Activated CD4-positive, alpha-beta memory T cell treated with anti-CD3 and anti-CD28 coated beads, Interleukin-2, amount 10 ng/mL, durations not matched to agents 7 days and 5 days (primary cell): ENCODE results near the gene CNPY3. TPM values are rescaled to one million over a fixed set of nuclear protein-coding genes. Genes with fewer than 3 reads are reported as not detected.

Experiments
- CTCF ChIA-PET: fragments of 350-600 bp; sonication (Branson Sonifier 250); formaldehyde crosslinking; loops from one replicate; lab custom pipeline; 2021; ENCODE audit warnings: antibody characterized with exemption, inconsistent platforms; lab: Charles Lee
- POLR2A ChIA-PET: fragments of 350-600 bp; sonication (Branson Sonifier 250); formaldehyde crosslinking; loops from one replicate; lab custom pipeline; 2021; ENCODE audit warnings: antibody characterized with exemption; lab: Charles Lee
- DNase-seq: peaks from one replicate; pipeline ENCODE4 v3.0.0-alpha.2; 2020
- H3K27ac Mint-ChIP-seq: one replicate; pipeline ENCODE4 v1.8.0; 2021; ENCODE audit warnings: mild to moderate bottlenecking, mixed read lengths
- H3K27me3 Mint-ChIP-seq: one replicate; pipeline ENCODE4 v1.8.0; 2021; ENCODE audit warnings: mixed read lengths
- H3K36me3 Mint-ChIP-seq: one replicate; pipeline ENCODE4 v1.8.0; 2021; ENCODE audit warnings: low read depth, mixed read lengths
- H3K4me1 Mint-ChIP-seq: one replicate; pipeline ENCODE4 v1.8.0; 2021; ENCODE audit warnings: mixed read lengths
- H3K4me3 Mint-ChIP-seq: one replicate; pipeline ENCODE4 v1.8.0; 2021; ENCODE audit warnings: mild to moderate bottlenecking, mixed read lengths
- H3K9me3 Mint-ChIP-seq: one replicate; pipeline ENCODE4 v1.8.0; 2021; ENCODE audit warnings: mixed read lengths
- total RNA-seq, 2 experiments: library from RNA; stranded (reverse); gene quantifications; one replicate each; pipeline ENCODE4 v1.2.3, GENCODE V29; 2021

CNPY3 gene
- total RNA-seq, 2 experiments from 2014 or later, result 51.1 to 53.2 TPM

DNA sequence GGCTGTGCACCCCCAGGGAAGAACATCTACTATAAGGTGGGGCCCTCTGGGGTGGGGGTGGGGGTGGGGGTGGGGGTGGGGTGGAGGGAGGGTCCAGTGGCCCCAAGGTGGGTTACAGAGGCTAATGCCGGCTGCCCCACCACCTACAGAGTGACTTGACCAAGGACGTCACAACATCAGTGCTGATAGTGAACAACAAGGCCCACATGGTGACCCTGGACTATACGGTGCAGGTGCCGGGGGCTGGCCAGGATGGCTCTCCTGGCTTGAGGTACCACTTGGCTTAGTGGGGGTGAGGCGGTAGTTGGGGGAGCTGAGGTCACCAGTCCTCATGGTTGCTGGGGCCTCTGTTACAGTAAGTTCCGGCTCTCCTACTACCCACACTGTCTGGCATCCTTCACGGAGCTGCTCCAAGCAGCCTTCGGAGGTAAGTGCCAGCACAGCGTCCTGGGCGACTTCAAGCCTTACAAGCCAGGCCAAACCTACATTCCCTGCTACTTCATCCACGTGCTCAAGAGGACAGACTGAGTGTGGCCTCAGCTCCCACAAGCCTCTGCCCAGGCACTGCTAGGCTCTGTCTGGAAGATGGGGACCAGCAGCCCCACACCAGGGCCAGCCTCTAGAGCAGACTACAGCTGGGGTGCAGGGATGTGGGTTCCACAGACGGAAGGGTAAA, 34.0 kb downstream of the CNPY3 start:
- Mint-ChIP-seq H3K27me3 (peaks cover 3% of the 10 kb centered on the region), H3K36me3 (peaks cover 17% of the 10 kb centered on the region), H3K9me3 (no peaks in the 10 kb centered on the region), H3K4me1 (peaks cover 13% of the 10 kb centered on the region), H3K27ac (no peak overlapping the region), H3K4me3 (no peak overlapping the region)
- ChIA-PET POLR2A (interaction anchor here (1.6 kb wide), 1 partner anchor 34 kb away, joined by 4 read pairs; the partner anchor contains the start of gene CNPY3), CTCF (interaction anchor here (3.3 kb wide), 1 partner anchor 180 kb away, joined by 15 read pairs; no protein-coding TSS in a partner anchor)
- no peak for DNase-seq

DNA sequence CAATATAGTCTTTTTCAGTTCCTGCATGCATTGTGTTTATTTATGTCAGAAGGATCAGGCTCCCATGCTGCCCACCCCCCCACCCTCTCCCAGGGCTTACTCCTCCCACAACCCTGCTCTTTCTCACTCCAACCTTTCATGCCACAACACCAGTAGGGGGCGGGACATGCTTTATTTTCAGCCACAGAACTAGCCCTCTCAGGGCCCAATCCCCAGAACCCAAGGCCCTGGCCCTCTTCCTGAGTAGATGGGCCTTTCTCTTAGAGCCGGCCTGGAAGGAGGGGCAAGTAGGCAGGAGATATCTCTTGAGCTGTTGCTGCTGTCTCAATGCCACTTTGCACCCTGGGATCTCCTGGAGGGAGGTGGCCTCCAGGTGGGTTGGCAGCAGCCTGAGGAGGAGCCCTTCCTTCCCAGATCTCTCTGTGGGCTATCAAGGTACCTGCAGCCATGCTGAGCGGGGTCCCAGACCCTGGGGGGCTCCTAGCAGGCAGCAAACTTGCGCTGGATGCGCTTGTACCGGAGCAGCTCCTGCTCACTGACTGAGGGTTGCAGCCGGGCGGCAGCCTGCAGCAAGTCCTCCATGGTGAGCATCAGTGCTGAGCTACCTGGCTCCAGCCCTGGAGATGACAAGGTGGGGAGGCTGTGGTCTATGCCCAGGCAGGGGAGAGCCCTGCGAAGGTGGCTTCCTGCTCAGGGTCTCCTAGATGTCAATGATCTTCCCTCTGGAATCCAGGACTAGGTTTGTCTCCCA, 34.8 kb downstream of the CNPY3 start:
- Mint-ChIP-seq H3K4me1 (peaks cover 13% of the 10 kb centered on the region), H3K27ac (no peak overlapping the region), H3K9me3 (no peaks in the 10 kb centered on the region), H3K27me3 (peaks cover 3% of the 10 kb centered on the region), H3K36me3 (peaks cover 17% of the 10 kb centered on the region), H3K4me3 (no peak overlapping the region)
- CTCF ChIA-PET, result interaction anchor here (0.9 to 3.3 kb wide), 4 partner anchors 20 to 179 kb away, joined by 3 to 15 read pairs (median 6); partner anchors contain the start of gene PPP2R5D
- POLR2A ChIA-PET, result interaction anchor here (1.6 kb wide), 1 partner anchor 35 kb away, joined by 4 read pairs; the partner anchor contains the start of gene CNPY3
- DNase-seq, result peak; percentile 52

DNA sequence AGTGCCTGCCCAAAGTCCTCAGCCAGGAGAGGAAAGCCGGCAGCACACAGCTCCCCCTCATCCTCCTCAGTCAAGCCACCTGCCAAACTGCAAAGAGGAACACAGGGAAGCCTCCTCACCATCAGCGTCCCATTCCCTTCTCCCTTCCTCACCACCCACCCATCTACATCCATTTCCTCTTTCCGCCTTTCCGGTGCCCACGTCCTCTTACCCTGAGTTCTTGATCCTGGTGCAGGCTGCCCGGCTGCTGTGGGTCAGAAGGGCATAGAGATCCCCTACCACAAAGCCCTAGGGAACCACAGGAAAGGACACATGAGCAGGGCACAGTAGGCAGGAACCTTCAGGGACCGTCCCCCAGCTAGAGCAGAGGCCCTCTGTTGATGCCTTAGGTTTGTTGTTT, 37.3 kb downstream of the CNPY3 start:
- H3K9me3 Mint-ChIP-seq, result no peaks in the 10 kb centered on the region
- ChIA-PET CTCF (interaction anchor here (1.6 kb wide), 1 partner anchor 47 kb away, joined by 4 read pairs; the partner anchor contains the start of genes KLHDC3 and MEA1), POLR2A (interaction anchor here (2.0 to 2.1 kb wide), 2 partner anchors 8 to 13 kb away, joined by 4 to 10 read pairs; partner anchors contain the start of gene PEX6)
- DNase-seq, result no peak
- no peak overlapping the region for H3K4me3 Mint-ChIP-seq
- H3K4me1 Mint-ChIP-seq, result peaks cover 3% of the 10 kb centered on the region
- H3K27ac Mint-ChIP-seq, result no peak overlapping the region
- no peaks in the 10 kb centered on the region for H3K27me3 Mint-ChIP-seq
- H3K36me3 Mint-ChIP-seq, result peaks cover 16% of the 10 kb centered on the region

DNA sequence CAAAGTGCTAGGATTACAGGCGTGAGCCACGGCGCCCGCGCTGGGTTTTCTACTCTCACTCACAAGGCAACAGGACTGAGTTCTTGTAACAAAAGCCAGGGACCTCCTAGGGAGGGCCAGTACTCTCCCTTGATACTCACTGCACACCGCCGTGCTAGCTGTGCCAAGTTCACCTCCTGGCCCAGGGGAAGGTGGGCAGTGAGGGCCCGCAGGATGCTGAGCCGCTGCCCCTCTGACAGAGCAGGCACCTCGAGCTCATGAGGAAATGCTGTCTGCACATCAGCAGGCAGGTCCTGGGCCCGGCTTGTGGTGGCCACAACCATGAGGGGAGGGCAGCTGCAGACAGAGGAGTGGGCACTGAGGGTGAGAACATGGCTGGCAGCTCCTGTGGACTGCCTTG, 37.9 kb downstream of the CNPY3 start:
- peaks cover 11% of the 10 kb centered on the region for H3K36me3 Mint-ChIP-seq
- H3K4me1 Mint-ChIP-seq, result peaks cover 4% of the 10 kb centered on the region
- no peak for DNase-seq
- no peak overlapping the region for H3K27ac Mint-ChIP-seq
- no peaks in the 10 kb centered on the region for H3K9me3 Mint-ChIP-seq
- H3K27me3 Mint-ChIP-seq, result no peaks in the 10 kb centered on the region
- no peak overlapping the region for H3K4me3 Mint-ChIP-seq
- CTCF ChIA-PET, result interaction anchor here (1.0 to 1.6 kb wide), 2 partner anchors 47 to 54 kb away, joined by 3 to 4 read pairs; partner anchors contain the start of genes KLHDC3, MEA1 and RRP36
- POLR2A ChIA-PET, result interaction anchor here (2.0 kb wide), 1 partner anchor 12 kb away, joined by 10 read pairs; the partner anchor contains the start of gene PEX6

DNA sequence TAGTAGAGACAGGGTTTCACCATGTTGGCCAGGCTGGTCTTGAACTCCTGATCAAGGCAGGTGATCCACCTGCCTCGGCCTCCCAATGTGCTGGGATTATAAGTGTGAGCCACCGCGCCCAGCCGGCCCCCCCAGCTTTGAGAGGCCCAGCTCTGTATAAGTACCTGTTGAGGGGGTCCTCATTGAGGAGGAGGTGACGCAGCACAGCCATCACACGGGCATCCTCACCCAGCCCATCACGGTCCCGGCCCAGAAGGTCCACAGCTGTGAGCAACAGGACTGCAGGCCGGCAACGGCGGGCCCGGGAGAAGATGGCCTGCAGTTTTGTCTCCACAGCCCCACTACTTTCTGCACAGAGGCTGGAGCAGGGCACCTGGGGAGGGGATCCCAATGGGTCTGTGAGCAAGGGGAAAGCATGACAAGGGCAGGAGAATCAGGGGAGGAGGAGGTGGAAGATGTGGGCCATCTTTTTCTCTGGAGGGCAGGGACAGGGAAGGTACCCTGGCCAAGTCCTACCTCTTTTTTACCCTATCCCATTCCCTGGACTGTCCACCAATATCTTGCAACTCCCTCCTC, 38.9 kb downstream of the CNPY3 start:
- Mint-ChIP-seq H3K4me1 (peaks cover 4% of the 10 kb centered on the region), H3K9me3 (no peaks in the 10 kb centered on the region)
- no peak for DNase-seq

DNA sequence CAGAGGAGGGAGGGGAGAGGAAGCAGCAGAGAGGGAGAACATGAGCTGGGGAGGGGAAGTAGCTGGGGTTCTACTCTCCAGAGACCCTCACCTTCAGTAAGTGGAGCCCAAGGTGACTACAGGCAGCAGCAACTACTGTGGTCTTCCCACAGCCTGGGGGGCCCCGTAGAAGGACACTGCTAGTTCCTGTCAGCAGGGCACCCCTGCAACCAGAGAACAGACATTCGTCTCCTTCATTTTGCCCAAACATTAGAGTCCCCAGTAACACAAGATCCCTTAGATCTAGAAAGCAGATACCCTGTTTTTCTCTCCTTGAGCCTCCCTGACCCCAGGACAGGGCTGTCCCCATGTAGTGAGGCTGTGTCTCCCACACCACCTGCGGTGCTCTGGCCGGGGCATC, 39.5 kb downstream of the CNPY3 start:
- Mint-ChIP-seq H3K9me3 (no peaks in the 10 kb centered on the region), H3K4me3 (no peak overlapping the region), H3K27ac (no peak overlapping the region), H3K27me3 (no peaks in the 10 kb centered on the region), H3K36me3 (peaks cover 8% of the 10 kb centered on the region), H3K4me1 (peaks cover 4% of the 10 kb centered on the region)
- ChIA-PET CTCF (no interaction called here), POLR2A (no interaction called here)
- DNase-seq, result no peak

More for the DNA sequence above, 38.9 kb downstream of the CNPY3 start:
- Mint-ChIP-seq H3K4me3 (no peak overlapping the region), H3K27ac (no peak overlapping the region), H3K36me3 (peaks cover 7% of the 10 kb centered on the region), H3K27me3 (no peaks in the 10 kb centered on the region)
- POLR2A ChIA-PET, result interaction anchor here (2.0 kb wide), 1 partner anchor 11 kb away, joined by 10 read pairs; the partner anchor contains the start of gene PEX6
- CTCF ChIA-PET, result no interaction called here

DNA sequence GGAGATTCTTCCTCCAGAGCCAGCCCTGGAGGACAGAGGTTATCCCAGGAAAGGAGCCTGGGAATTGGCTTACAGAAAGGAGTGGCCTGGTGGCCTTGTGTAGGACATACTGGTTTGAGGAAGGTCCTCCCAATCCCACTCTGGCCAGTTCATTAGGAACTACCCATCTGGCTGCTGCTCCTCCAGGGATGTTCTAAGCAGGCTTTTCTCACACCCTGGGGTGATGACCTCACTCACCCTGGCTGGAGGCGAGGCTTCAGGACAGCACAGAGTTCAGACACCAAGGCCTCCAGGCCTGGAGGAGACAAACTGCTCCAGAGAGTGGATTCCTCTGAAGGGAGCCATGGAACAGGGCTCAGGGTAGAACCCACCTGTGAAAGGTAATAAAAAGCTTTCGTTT, 40.2 kb downstream of the CNPY3 start:
- Mint-ChIP-seq H3K9me3 (no peaks in the 10 kb centered on the region), H3K27me3 (no peaks in the 10 kb centered on the region), H3K36me3 (peaks cover 11% of the 10 kb centered on the region), H3K4me1 (peaks cover 6% of the 10 kb centered on the region), H3K4me3 (no peak overlapping the region), H3K27ac (no peak overlapping the region)
- DNase-seq, result no peak
- ChIA-PET POLR2A (no interaction called here), CTCF (interaction anchor here (0.7 kb wide), 1 partner anchor 9 kb away, joined by 3 read pairs; the partner anchor contains the start of gene PEX6)

DNA sequence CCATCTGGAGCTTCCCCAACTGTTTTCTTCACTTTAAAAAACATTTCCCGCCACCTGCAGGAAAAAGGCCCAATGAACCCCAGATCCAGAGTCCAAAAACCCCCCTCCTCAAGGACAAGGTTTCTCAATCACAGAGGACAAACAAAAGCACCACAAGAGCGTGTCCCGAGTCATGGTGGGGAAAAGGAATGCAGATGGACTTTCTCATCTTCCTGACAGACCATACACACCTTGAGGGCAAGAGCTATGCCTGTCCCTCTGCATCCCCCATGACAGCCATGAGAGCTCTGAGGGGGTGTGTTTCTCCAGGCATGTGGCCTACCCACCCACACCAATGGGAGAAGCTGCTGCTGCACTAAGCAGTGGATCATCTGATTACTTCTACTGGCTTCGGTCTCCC, 40.7 kb downstream of the CNPY3 start:
- no peak for DNase-seq
- no peaks in the 10 kb centered on the region for H3K27me3 Mint-ChIP-seq
- ChIA-PET POLR2A (no interaction called here), CTCF (interaction anchor here (0.7 to 1.0 kb wide), 2 partner anchors 9 to 26 kb away, joined by 3 read pairs; partner anchors contain the start of gene PEX6)
- peaks cover 7% of the 10 kb centered on the region for H3K4me1 Mint-ChIP-seq
- H3K27ac Mint-ChIP-seq, result no peak overlapping the region
- no peaks in the 10 kb centered on the region for H3K9me3 Mint-ChIP-seq
- no peak overlapping the region for H3K4me3 Mint-ChIP-seq
- peaks cover 11% of the 10 kb centered on the region for H3K36me3 Mint-ChIP-seq

DNA sequence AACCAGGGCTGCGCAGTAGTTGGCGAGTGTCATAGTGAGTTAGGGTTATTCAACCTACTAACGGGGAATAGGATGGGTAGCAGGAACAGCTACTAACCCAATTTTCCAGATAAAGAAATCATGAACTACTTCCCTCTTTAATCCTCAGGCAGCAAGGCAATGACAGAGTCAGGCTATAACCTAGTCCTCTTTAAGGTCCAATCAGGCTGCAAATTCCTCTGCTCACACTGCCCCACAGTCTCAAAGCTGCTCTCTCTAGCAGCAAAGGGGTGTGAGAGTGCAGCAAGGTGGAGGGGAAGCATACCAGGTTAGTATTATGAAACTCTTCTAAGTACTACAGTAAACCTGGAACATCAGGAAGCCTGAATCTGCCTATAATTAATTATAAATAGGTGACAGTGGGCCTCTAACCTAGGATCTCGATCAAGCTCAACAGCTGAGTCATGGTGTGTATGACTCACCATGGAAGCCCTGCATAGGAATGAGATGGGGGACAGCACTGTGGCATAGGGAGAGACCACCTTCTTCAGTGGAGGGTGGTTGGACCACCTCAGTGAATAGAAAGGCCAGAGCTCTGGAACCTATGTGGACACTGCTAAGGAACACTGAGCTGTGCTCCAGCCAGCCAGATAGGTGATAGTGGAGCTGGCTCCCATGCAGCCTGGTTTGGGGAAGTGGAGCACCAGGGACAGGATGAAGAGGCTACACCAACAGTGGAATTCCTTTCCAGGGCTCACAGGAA, 41.8 kb downstream of the CNPY3 start:
- H3K36me3 Mint-ChIP-seq, result peaks cover 8% of the 10 kb centered on the region
- ChIA-PET POLR2A (interaction anchor here (1.2 to 1.7 kb wide), 3 partner anchors 8 to 13 kb away, joined by 3 to 6 read pairs (median 4); partner anchors contain the start of genes GNMT and PEX6), CTCF (interaction anchor here (1.0 to 1.3 kb wide), 3 partner anchors 25 to 173 kb away, joined by 3 read pairs; partner anchors contain the start of genes KLHDC3 and MEA1)
- H3K27ac Mint-ChIP-seq, result no peak overlapping the region
- H3K4me3 Mint-ChIP-seq, result no peak overlapping the region
- peaks cover 13% of the 10 kb centered on the region for H3K4me1 Mint-ChIP-seq
- no peaks in the 10 kb centered on the region for H3K9me3 Mint-ChIP-seq
- no peaks in the 10 kb centered on the region for H3K27me3 Mint-ChIP-seq
- DNase-seq, result no peak

DNA sequence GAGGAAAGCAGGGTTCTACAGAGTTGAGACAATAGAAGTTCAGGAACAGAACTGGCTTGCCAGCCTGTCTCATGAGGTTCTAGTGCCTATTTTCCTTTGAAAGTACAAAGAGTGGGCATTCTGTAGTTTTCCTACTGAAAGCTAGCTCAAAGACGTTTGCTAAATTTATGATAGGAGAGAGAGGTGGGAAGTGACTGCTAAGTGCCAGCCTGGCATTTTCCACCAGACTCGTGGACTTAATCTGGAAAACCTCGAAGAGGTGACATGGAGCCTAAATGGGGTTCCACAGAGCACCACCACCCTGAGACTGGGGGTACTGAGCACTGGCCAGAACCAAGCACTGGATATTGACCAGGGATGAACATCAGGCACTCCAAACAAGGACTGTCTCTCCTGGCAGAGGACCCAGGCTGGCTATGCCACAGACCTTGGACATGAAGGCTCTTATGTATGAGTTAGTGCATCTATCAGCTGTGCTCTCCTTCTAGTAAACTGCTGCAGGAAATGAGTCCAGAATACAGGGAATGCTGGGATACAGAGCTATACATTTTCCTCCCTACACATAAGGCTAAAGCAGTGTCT, 42.6 kb downstream of the CNPY3 start:
- Mint-ChIP-seq H3K4me1 (peaks cover 20% of the 10 kb centered on the region), H3K4me3 (no peak overlapping the region), H3K27ac (peak overlapping the region; percentile 52), H3K36me3 (peaks cover 12% of the 10 kb centered on the region), H3K9me3 (no peaks in the 10 kb centered on the region), H3K27me3 (no peaks in the 10 kb centered on the region)
- ChIA-PET CTCF (interaction anchor here (1.3 kb wide), 1 partner anchor 172 kb away, joined by 3 read pairs; no protein-coding TSS in a partner anchor), POLR2A (interaction anchor here (1.7 kb wide), 2 partner anchors 7 to 11 kb away, joined by 4 to 6 read pairs; partner anchors contain the start of genes GNMT and PEX6)
- no peak for DNase-seq

DNA sequence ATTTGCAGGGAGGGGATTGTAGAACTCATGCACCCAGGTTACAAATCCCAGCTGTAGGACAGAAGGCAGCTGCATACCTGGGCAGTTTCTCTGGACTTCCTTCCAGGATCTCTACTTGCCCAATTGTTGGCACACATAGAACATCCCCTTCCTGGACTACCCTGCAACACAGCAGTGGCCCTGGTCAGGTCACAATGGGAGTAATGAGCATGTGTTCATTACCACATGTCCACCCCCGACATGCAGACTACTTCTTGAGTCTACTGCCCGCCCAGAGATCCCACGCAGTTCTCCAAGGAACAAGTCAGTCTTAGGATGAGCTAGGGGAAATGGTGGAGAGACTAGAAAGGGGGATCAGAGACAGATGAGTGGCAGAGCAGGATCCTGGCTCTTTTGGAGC, 44.6 kb downstream of the CNPY3 start:
- ChIA-PET CTCF (no interaction called here), POLR2A (interaction anchor here (2.0 to 3.2 kb wide), 2 partner anchors 10 to 45 kb away, joined by 5 to 14 read pairs; partner anchors contain the start of genes CNPY3 and PPP2R5D)
- Mint-ChIP-seq H3K9me3 (no peaks in the 10 kb centered on the region), H3K36me3 (peaks cover 22% of the 10 kb centered on the region), H3K27me3 (no peaks in the 10 kb centered on the region), H3K27ac (no peak overlapping the region), H3K4me1 (peaks cover 29% of the 10 kb centered on the region), H3K4me3 (no peak overlapping the region)
- DNase-seq, result no peak
